SK-N-SH (cell line): ENCODE results near the gene UBE3D. TPM values are rescaled to one million over a fixed set of nuclear protein-coding genes. Genes with fewer than 3 reads are reported as not detected.

Experiments used
- CTCF ChIA-PET: fragments of 300-600, 350-600 bp; formaldehyde crosslinking; extraction: SDS; loops from one replicate; lab custom pipeline; 2021; lab: Yijun Ruan, JAX
- POLR2A ChIA-PET: fragments of 350-600 bp; sonication (Branson Sonifier 250); formaldehyde crosslinking; extraction: SDS; loops from one replicate; lab custom pipeline; 2020; ENCODE audit warnings: antibody characterized with exemption, inconsistent platforms; lab: Yijun Ruan, JAX
- DNase-seq: peaks from one replicate; pipeline ENCODE4 v3.0.0; 2012
- H2AFZ ChIP-seq: fragments of 200-600 bp; sonication (generic); 2 replicates; pipeline ENCODE4 v1.8.1; 2016; ENCODE audit warnings: antibody characterized with exemption, mild to moderate bottlenecking, low read depth
- H3F3A ChIP-seq: fragments of 200-600 bp; sonication (generic); replicated peaks from 2 replicates; pipeline ENCODE3; 2016; ENCODE audit warnings: antibody characterized with exemption, mild to moderate bottlenecking; ENCODE audit not compliant: insufficient read depth
- H3K27ac ChIP-seq, 2 experiments: fragments of 200-500 bp in 1 of 2; fragments of 200-600 bp in 1 of 2; sonication (Bioruptor generic) in 1 of 2; sonication (generic), shearing (Covaris generic) in 1 of 2; 2 replicates each; pipeline versions ENCODE4 v1.5.1 to v1.6.1; 2014 to 2016; ENCODE audit warnings: low read depth in 2 of 2, inconsistent platforms in 1 of 2, low read length in 1 of 2, mild to moderate bottlenecking in 1 of 2, mixed read lengths in 1 of 2
- H3K27me3 ChIP-seq: fragments of 200-600 bp; sonication (generic), shearing (Covaris generic); 2 replicates; pipeline ENCODE4 v1.6.1; 2016; ENCODE audit warnings: mixed run types; ENCODE audit not compliant: insufficient read depth
- H3K36me3 ChIP-seq, 2 experiments: fragments of 200-500 bp in 1 of 2; fragments of 200-600 bp in 1 of 2; sonication (Bioruptor generic) in 1 of 2; sonication (generic) in 1 of 2; replicated peaks in 1 of 2; 2 replicates each; pipeline versions ENCODE3 to v1.5.1; 2014 to 2016; ENCODE audit warnings: low read length in 1 of 2, mild to moderate bottlenecking in 1 of 2; ENCODE audit not compliant: insufficient read depth in 2 of 2, control insufficient read depth in 1 of 2
- H3K4me1 ChIP-seq, 2 experiments: fragments of 200-500 bp in 1 of 2; fragments of 200-600 bp in 1 of 2; sonication (Bioruptor generic) in 1 of 2; sonication (generic), shearing (Covaris generic) in 1 of 2; 2 replicates each; pipeline versions ENCODE4 v1.5.1 to v1.6.1; 2014 to 2016; ENCODE audit warnings: low read depth in 1 of 2, low read length in 1 of 2, mixed run types in 1 of 2; ENCODE audit not compliant: insufficient read depth in 2 of 2, control insufficient read depth in 1 of 2
- H3K4me2 ChIP-seq: fragments of 200-600 bp; sonication (generic), shearing (Covaris generic); 2 replicates; pipeline ENCODE4 v1.6.1; 2017; ENCODE audit warnings: mixed run types
- H3K4me3 ChIP-seq, 2 experiments: fragments of 200-500 bp in 1 of 2; fragments of 200-600 bp in 1 of 2; sonication (Bioruptor generic) in 1 of 2; sonication (generic), shearing (Covaris generic) in 1 of 2; 2 replicates each; pipeline versions ENCODE4 v1.5.1 to v1.8.1; 2014 to 2016; ENCODE audit warnings: low read depth in 2 of 2, inconsistent platforms in 1 of 2, low read length in 1 of 2, mild to moderate bottlenecking in 1 of 2, mixed read lengths in 1 of 2, moderate library complexity in 1 of 2
- H3K79me2 ChIP-seq: fragments of 200-600 bp; sonication (generic); 2 replicates; pipeline ENCODE4 v1.8.1; 2017; ENCODE audit warnings: mild to moderate bottlenecking; ENCODE audit not compliant: insufficient read depth
- H3K9ac ChIP-seq: fragments of 200-600 bp; sonication (generic); 2 replicates; pipeline ENCODE4 v1.6.1; 2017; ENCODE audit warnings: mixed run types
- H3K9me2 ChIP-seq: fragments of 200-600 bp; sonication (generic); 2 replicates; pipeline ENCODE4 v1.6.1; 2017; ENCODE audit warnings: mixed run types
- H3K9me3 ChIP-seq: fragments of 200-600 bp; sonication (generic); 2 replicates; pipeline ENCODE4 v1.6.1; 2017; ENCODE audit warnings: mixed run types, mild to moderate bottlenecking, moderate library complexity
- H4K20me1 ChIP-seq: fragments of 200-600 bp; sonication (generic); 2 replicates; pipeline ENCODE4 v1.6.1; 2017; ENCODE audit warnings: mild to moderate bottlenecking, mixed run types; ENCODE audit not compliant: insufficient read depth
- CHD2 ChIP-seq: fragments of 150-350 bp; IDR thresholded peaks from 2 replicates; pipeline ENCODE4 v1.6.1; 2018; ENCODE audit warnings: low read length; ENCODE audit not compliant: partially characterized antibody
- CTCF ChIP-seq: fragments of 200-600 bp; sonication (generic); IDR thresholded peaks from 2 replicates; pipeline ENCODE4 v1.6.1; 2017; ENCODE audit warnings: antibody characterized with exemption, mild to moderate bottlenecking, moderate library complexity
- ELF1 ChIP-seq: IDR thresholded peaks from 2 replicates; pipeline ENCODE4 v1.4.0; 2012
- EP300 ChIP-seq, 2 experiments: IDR thresholded peaks; 2 replicates each; pipeline versions ENCODE4 v1.4.0 to v1.6.1; 2012; ENCODE audit warnings: borderline replicate concordance in 1 of 2, low read depth in 1 of 2, low read length in 1 of 2
- FOXM1 ChIP-seq: IDR thresholded peaks from 2 replicates; pipeline ENCODE4 v1.4.0; 2012; ENCODE audit warnings: low read depth, mild to moderate bottlenecking
- GABPA ChIP-seq: IDR thresholded peaks from 2 replicates; pipeline ENCODE4 v1.4.0; 2012; ENCODE audit warnings: low read depth, mild to moderate bottlenecking
- MXI1 ChIP-seq: IDR thresholded peaks from 2 replicates; pipeline ENCODE4 v1.6.1; 2012; ENCODE audit warnings: mild to moderate bottlenecking, low read depth, low read length, improper control_type of control experiment
- NFIC ChIP-seq: IDR thresholded peaks from 2 replicates; pipeline ENCODE4 v1.4.0; 2012; ENCODE audit warnings: borderline replicate concordance
- NRF1 ChIP-seq: IDR thresholded peaks from 2 replicates; pipeline ENCODE4 v1.6.1; 2012; ENCODE audit warnings: low read depth, mild to moderate bottlenecking, low read length
- RCOR1 ChIP-seq: fragments of 150-350 bp; IDR thresholded peaks from 2 replicates; pipeline ENCODE4 v1.6.1; 2017; ENCODE audit warnings: antibody characterized with exemption, low read length
- REST ChIP-seq: IDR thresholded peaks from 2 replicates; pipeline ENCODE4 v1.6.1; 2012; ENCODE audit warnings: mild to moderate bottlenecking, low read depth, low read length, moderate library complexity
- RFX5 ChIP-seq: IDR thresholded peaks from 2 replicates; pipeline ENCODE4 v1.6.1; 2012; ENCODE audit warnings: mild to moderate bottlenecking, improper control_type of control experiment, low read length
- RXRA ChIP-seq: IDR thresholded peaks from 2 replicates; pipeline ENCODE4 v1.4.0; 2012; ENCODE audit warnings: low read depth, mild to moderate bottlenecking, borderline replicate concordance
- SMC3 ChIP-seq: IDR thresholded peaks from 2 replicates; pipeline ENCODE4 v1.6.1; 2012; ENCODE audit warnings: low read depth, low read length, improper control_type of control experiment
- TAF1 ChIP-seq: IDR thresholded peaks from 2 replicates; pipeline ENCODE4 v1.6.1; 2012; ENCODE audit warnings: low read depth, mild to moderate bottlenecking, low read length, moderate library complexity, borderline replicate concordance
- TCF12 ChIP-seq: IDR thresholded peaks from 2 replicates; pipeline ENCODE4 v1.4.0; 2012
- TEAD4 ChIP-seq: IDR thresholded peaks from 2 replicates; pipeline ENCODE4 v1.4.0; 2012; ENCODE audit warnings: mild to moderate bottlenecking, borderline replicate concordance; ENCODE audit not compliant: insufficient read depth
- USF1 ChIP-seq: IDR thresholded peaks from 2 replicates; pipeline ENCODE4 v1.4.0; 2012; ENCODE audit warnings: low read depth, borderline replicate concordance
- WGBS: methylation state at CpG from one replicate; pipeline ENCODE4 v1.1.6; 2017; ENCODE audit warnings: low lambda C conversion rate; 5-methylcytosine and 5-hydroxymethylcytosine counted together
- polyA plus RNA-seq, 3 experiments: library from polyadenylated mRNA; depleted of rRNA; stranded (reverse); fragments of >200 nt; gene quantifications; 2 replicates each; pipeline ENCODE4 v1.2.3, GENCODE V29; 2012
- TF ChIP-seq, protein P1 (sequence below): IDR thresholded peaks from 2 replicates; pipeline ENCODE4; 2012

The UBE3D gene
- polyA plus RNA-seq, 1 of the 3 experiments (the other 2 are of a cell fraction) = 3.4 TPM

GRCh38 chr6:82951935-82952334, 113.7 kb downstream of the UBE3D start:
- Histone ChIP-seq H3K4me2 (no peak overlapping the region), H3K27ac (no peak overlapping the region), H3K79me2 (no peaks in the 10 kb centered on the region), H3F3A (peaks cover 30% of the 10 kb centered on the region), H3K27me3 (no peaks in the 10 kb centered on the region), H4K20me1 (no peaks in the 10 kb centered on the region), H3K9ac (no peak overlapping the region), H3K4me1 (peaks cover 12 to 29% of the 10 kb centered on the region in 2 experiments), H3K36me3 (no peaks in the 10 kb centered on the region), H2AFZ (no peak overlapping the region), H3K4me3 (no peak overlapping the region), H3K9me2 (no peaks in the 10 kb centered on the region), H3K9me3 (peaks cover 5% of the 10 kb centered on the region; the same call in 1 of the 2 replicates)
- 80% methylated on average over 1 of the region's 1 CpG for WGBS
- no peak for DNase-seq
- TF ChIP-seq, protein P1, sequence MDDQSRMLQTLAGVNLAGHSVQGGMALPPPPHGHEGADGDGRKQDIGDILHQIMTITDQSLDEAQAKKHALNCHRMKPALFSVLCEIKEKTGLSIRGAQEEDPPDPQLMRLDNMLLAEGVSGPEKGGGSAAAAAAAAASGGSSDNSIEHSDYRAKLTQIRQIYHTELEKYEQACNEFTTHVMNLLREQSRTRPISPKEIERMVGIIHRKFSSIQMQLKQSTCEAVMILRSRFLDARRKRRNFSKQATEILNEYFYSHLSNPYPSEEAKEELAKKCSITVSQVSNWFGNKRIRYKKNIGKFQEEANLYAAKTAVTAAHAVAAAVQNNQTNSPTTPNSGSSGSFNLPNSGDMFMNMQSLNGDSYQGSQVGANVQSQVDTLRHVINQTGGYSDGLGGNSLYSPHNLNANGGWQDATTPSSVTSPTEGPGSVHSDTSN = no peak
- TF ChIP-seq ELF1 (no peak), NRF1 (no peak), FOXM1 (no peak), GABPA (no peak), EP300 (IDR thresholded peaks at IDR 0.05; ENCODE audit: borderline replicate concordance in 1 of 2, low read depth in 1 of 2, low read length in 1 of 2) (no peak), CHD2 (no peak), TCF12 (no peak), REST (no peak), USF1 (no peak), RFX5 (no peak), MXI1 (no peak), TEAD4 (no peak), CTCF (no peak), RCOR1 (no peak), NFIC (no peak), TAF1 (no peak), SMC3 (no peak), RXRA (no peak)
- CTCF ChIA-PET = no interaction called here
- POLR2A ChIA-PET = no interaction called here
